IMR-90 (cell line): Measurements from ENCODE around the gene RGSL1. TPM values are rescaled to one million over a fixed set of nuclear protein-coding genes. Genes with fewer than 3 reads are reported as not detected.

Experiments
- ATAC-seq: fragments of 200-7000 bp; cut with Tn5 transposase; 2 replicates; pipeline ENCODE4 v1.9.1; 2020; ENCODE audit warnings: low read depth, mild to moderate bottlenecking, moderate library complexity
- BruUV-seq: library from RNA; stranded (reverse); fragments of 400-500 nt; replicated peaks from 2 replicates; lab custom pipeline; 2021; lab: Mats Ljungman, UMichigan
- CTCF ChIA-PET: fragments of 300-600 bp; formaldehyde crosslinking; extraction: SDS; loops from one replicate; lab custom pipeline; 2021; ENCODE audit warnings: antibody characterized with exemption; lab: Yijun Ruan, JAX
- POLR2A ChIA-PET: fragments of 300-600 bp; sonication (Branson Sonifier 250); formaldehyde crosslinking; loops from one replicate; lab custom pipeline; 2022; ENCODE audit warnings: antibody characterized with exemption; ENCODE audit not compliant: unreplicated experiment; lab: Charles Lee
- DNase-seq: peaks from one replicate; pipeline ENCODE4 v3.0.0; 2013
- H2AFZ ChIP-seq: replicated peaks from 2 replicates; pipeline ENCODE3; 2013; ENCODE audit warnings: low read length, mild to moderate bottlenecking; ENCODE audit not compliant: poor library complexity
- H2AK5ac ChIP-seq: 2 replicates; pipeline ENCODE4 v1.6.1; 2013; ENCODE audit warnings: low read depth, low read length, inconsistent platforms
- H2AK9ac ChIP-seq: replicated peaks from 2 replicates; pipeline ENCODE3; 2013; ENCODE audit warnings: mild to moderate bottlenecking, low read depth, low read length, moderate library complexity; ENCODE audit not compliant: poor library complexity
- H2BK120ac ChIP-seq: 2 replicates; pipeline ENCODE4 v1.6.1; 2013; ENCODE audit warnings: low read depth, low read length, inconsistent platforms
- H2BK15ac ChIP-seq: 3 replicates; pipeline ENCODE4 v1.6.1; 2013; ENCODE audit warnings: low read depth, low read length, inconsistent platforms
- H2BK20ac ChIP-seq: 2 replicates; pipeline ENCODE4 v1.6.1; 2013; ENCODE audit warnings: low read depth, mild to moderate bottlenecking, inconsistent platforms, low read length, moderate library complexity
- H2BK5ac ChIP-seq: 2 replicates; pipeline ENCODE4 v1.6.1; 2013; ENCODE audit warnings: mild to moderate bottlenecking, low read depth, low read length, inconsistent platforms; ENCODE audit not compliant: poor library complexity, severe bottlenecking
- H3K14ac ChIP-seq: replicated peaks from 2 replicates; pipeline ENCODE4 v1.6.1; 2013; ENCODE audit warnings: low read depth, low read length, inconsistent platforms
- H3K18ac ChIP-seq: 2 replicates; pipeline ENCODE4 v1.6.1; 2013; ENCODE audit warnings: low read depth, low read length, control low read depth
- H3K23ac ChIP-seq: 2 replicates; pipeline ENCODE4 v1.6.1; 2013; ENCODE audit warnings: low read depth, low read length, inconsistent platforms
- H3K27ac ChIP-seq: 2 replicates; pipeline ENCODE4 v1.5.1; 2013; ENCODE audit warnings: mild to moderate bottlenecking, control low read depth, low read length; ENCODE audit not compliant: insufficient read depth
- H3K27me3 ChIP-seq: 2 replicates; pipeline ENCODE4 v1.6.1; 2013; ENCODE audit warnings: low read length; ENCODE audit not compliant: control insufficient read depth, insufficient read depth
- H3K36me3 ChIP-seq: 2 replicates; pipeline ENCODE4 v1.6.1; 2013; ENCODE audit warnings: low read length, mixed read lengths; ENCODE audit not compliant: control insufficient read depth, insufficient read depth
- H3K4ac ChIP-seq: 2 replicates; pipeline ENCODE4 v1.6.1; 2013; ENCODE audit warnings: low read depth, low read length, inconsistent platforms
- H3K4me1 ChIP-seq: 2 replicates; pipeline ENCODE4 v1.6.1; 2013; ENCODE audit warnings: low read length, mixed read lengths; ENCODE audit not compliant: control insufficient read depth, insufficient read depth
- H3K4me2 ChIP-seq: 2 replicates; pipeline ENCODE4 v1.6.1; 2013; ENCODE audit warnings: low read depth, mild to moderate bottlenecking, control low read depth, low read length, moderate library complexity
- H3K4me3 ChIP-seq: 2 replicates; pipeline ENCODE4 v1.5.1; 2013; ENCODE audit warnings: low read depth, mild to moderate bottlenecking, control low read depth, low read length, moderate library complexity; ENCODE audit not compliant: insufficient read depth
- H3K56ac ChIP-seq: 2 replicates; pipeline ENCODE4 v1.6.1; 2013; ENCODE audit warnings: low read length, inconsistent platforms; ENCODE audit not compliant: insufficient read depth; ENCODE audit errors: extremely low read depth
- H3K79me1 ChIP-seq, 2 experiments: 2 replicates each; pipeline ENCODE4 v1.6.1; 2013; ENCODE audit warnings: low read length in 2 of 2, inconsistent platforms in 1 of 2, low read depth in 1 of 2
- H3K9ac ChIP-seq: 2 replicates; pipeline ENCODE4 v1.6.1; 2013; ENCODE audit warnings: low read depth, low read length, control low read depth
- H3K9me1 ChIP-seq: 2 replicates; pipeline ENCODE4 v1.6.1; 2013; ENCODE audit warnings: low read length, inconsistent platforms; ENCODE audit not compliant: insufficient read depth
- H3K9me3 ChIP-seq: 2 replicates; pipeline ENCODE4 v1.6.1; 2013; ENCODE audit warnings: low read length; ENCODE audit not compliant: control insufficient read depth, insufficient read depth
- H4K20me1 ChIP-seq: 2 replicates; pipeline ENCODE4 v1.6.1; 2013; ENCODE audit warnings: low read length, inconsistent platforms; ENCODE audit not compliant: insufficient read depth
- H4K5ac ChIP-seq: 2 replicates; pipeline ENCODE4 v1.6.1; 2013; ENCODE audit warnings: mild to moderate bottlenecking, low read depth, low read length, control low read depth
- H4K8ac ChIP-seq, 2 experiments: 2 replicates each; pipeline ENCODE4 v1.6.1; 2013; ENCODE audit warnings: low read depth in 2 of 2, low read length in 2 of 2, control low read depth in 1 of 2, inconsistent platforms in 1 of 2
- H4K91ac ChIP-seq: 2 replicates; pipeline ENCODE4 v1.6.1; 2013; ENCODE audit warnings: low read depth, low read length, inconsistent platforms; ENCODE audit not compliant: insufficient read depth
- CHD1 ChIP-seq: IDR thresholded peaks from 2 replicates; pipeline ENCODE4 v1.6.1; 2012; ENCODE audit warnings: low read depth, low read length, improper control_type of control experiment
- FOS ChIP-seq: fragments of 150-350 bp; IDR thresholded peaks from 2 replicates; pipeline ENCODE4 v1.6.1; 2016; ENCODE audit warnings: low read depth, low read length
- MAFK ChIP-seq: IDR thresholded peaks from 2 replicates; pipeline ENCODE4 v1.6.1; 2012; ENCODE audit warnings: low read depth, low read length, improper control_type of control experiment
- MAZ ChIP-seq: IDR thresholded peaks from 2 replicates; pipeline ENCODE4 v1.6.1; 2012; ENCODE audit warnings: low read depth, mild to moderate bottlenecking, low read length, improper control_type of control experiment, moderate library complexity, borderline replicate concordance
- MXI1 ChIP-seq: IDR thresholded peaks from 2 replicates; pipeline ENCODE4 v1.6.1; 2012; ENCODE audit warnings: low read depth, mild to moderate bottlenecking, low read length, moderate library complexity, borderline replicate concordance
- dilution Hi-C: fragments of 300-500 bp; cut with HindIII; formaldehyde crosslinking; loops from one replicate; pipeline ENCODE4 v1.14.3; 2018; ENCODE audit warnings: low sequenced_read_pairs; ENCODE audit not compliant: unreplicated experiment
- in situ Hi-C: fragments of 300-500 bp; cut with MboI; formaldehyde crosslinking; loops from 3 replicates; pipeline ENCODE4 v1.14.3; 2019; ENCODE audit warnings: low sequenced_read_pairs, inconsistent platforms, mixed read lengths
- intact Hi-C: fragments of 100-400 bp; cut with micrococcal nuclease; formaldehyde crosslinking; loops from 2 replicates; pipeline ENCODE4 v1.10.0; 2022
- polyA plus RNA-seq, 3 experiments: library from polyadenylated mRNA; depleted of rRNA; stranded (reverse); fragments of >200 nt; gene quantifications; 2 replicates each; pipeline ENCODE4 v1.2.3, GENCODE V29; 2012; ENCODE audit warnings: low replicate concordance in 1 of 3
- total RNA-seq: library from RNA; depleted of rRNA; stranded (reverse); fragments of >200 nt; gene quantifications from 2 replicates; pipeline ENCODE4 v1.2.3, GENCODE V29; 2012
- TF ChIP-seq, protein P1 (sequence below): fragments of 150-350 bp; IDR thresholded peaks from 2 replicates; pipeline ENCODE4 v1.6.1; 2017; ENCODE audit warnings: mild to moderate bottlenecking, antibody characterized with exemption, low read length, low read depth
- TF ChIP-seq, protein P2 (sequence below): fragments of 150-350 bp; IDR thresholded peaks from 2 replicates; pipeline ENCODE4 v1.6.1; 2016; ENCODE audit warnings: low read depth, mild to moderate bottlenecking, low read length, moderate library complexity, borderline replicate concordance
- TF ChIP-seq, protein P3 (sequence below): conservative IDR thresholded peaks from 2 replicates; pipeline ENCODE4 v1.5.1; 2012; ENCODE audit warnings: mild to moderate bottlenecking, low read depth, low read length, improper control_type of control experiment

Gene RGSL1
- total and polyA plus RNA-seq, 2 of the 4 experiments (the other 2 are of a cell fraction): not detected

DNA sequence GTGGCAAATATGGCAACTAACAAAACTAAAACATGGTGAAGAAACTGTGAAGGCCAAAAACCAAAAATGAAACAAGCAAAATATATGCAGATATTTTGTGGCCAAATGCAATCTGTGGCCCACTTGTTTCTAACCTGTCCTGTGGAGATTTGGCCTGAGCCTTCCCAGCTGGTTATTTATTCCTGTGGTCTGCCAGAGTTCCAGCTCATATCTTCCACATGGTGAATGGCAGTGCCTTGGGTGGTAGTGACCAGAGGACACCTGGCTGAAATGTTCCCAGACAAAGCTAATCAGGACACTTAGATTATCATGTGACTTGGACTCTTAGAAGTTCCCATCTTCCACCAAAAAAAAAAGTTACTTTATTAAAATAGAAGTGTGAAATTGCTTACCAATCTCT is 99.4 kb downstream of the RGSL1 start:
- Histone ChIP-seq H3K4ac (no peak overlapping the region), H2AK5ac (no peak overlapping the region), H4K91ac (no peak overlapping the region), H2AFZ (no peak overlapping the region), H3K23ac (no peak overlapping the region), H4K8ac (no peak overlapping the region), H3K4me2 (no peak overlapping the region), H3K4me1 (no peaks in the 10 kb centered on the region), H4K20me1 (no peaks in the 10 kb centered on the region), H3K27ac (no peak overlapping the region), H2BK15ac (no peak overlapping the region), H2BK5ac (no peak overlapping the region), H3K56ac (no peak overlapping the region), H3K79me1 (no peaks in the 10 kb centered on the region), H2AK9ac (no peak overlapping the region), H3K9ac (no peak overlapping the region), H3K27me3 (no peaks in the 10 kb centered on the region; the same call in 1 of the 2 replicates), H3K9me1 (no peaks in the 10 kb centered on the region), H3K4me3 (no peak overlapping the region), H3K14ac (no peak overlapping the region), H3K9me3 (peaks cover 5% of the 10 kb centered on the region; the same call in 1 of the 2 replicates), H4K5ac (no peak overlapping the region), H3K36me3 (no peaks in the 10 kb centered on the region), H3K18ac (no peak overlapping the region), H2BK20ac (no peak overlapping the region), H2BK120ac (no peak overlapping the region)
- intact Hi-C loops: no loop called here
- DNase-seq (no peak), ATAC-seq (no peak)
- POLR2A ChIA-PET: no interaction called here
- TF ChIP-seq CHD1 (no peak), FOS (no peak), MAZ (no peak), MAFK (no peak), MXI1 (no peak)
- TF ChIP-seq, protein P1, sequence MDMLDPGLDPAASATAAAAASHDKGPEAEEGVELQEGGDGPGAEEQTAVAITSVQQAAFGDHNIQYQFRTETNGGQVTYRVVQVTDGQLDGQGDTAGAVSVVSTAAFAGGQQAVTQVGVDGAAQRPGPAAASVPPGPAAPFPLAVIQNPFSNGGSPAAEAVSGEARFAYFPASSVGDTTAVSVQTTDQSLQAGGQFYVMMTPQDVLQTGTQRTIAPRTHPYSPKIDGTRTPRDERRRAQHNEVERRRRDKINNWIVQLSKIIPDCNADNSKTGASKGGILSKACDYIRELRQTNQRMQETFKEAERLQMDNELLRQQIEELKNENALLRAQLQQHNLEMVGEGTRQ: no peak
- TF ChIP-seq, protein P2, sequence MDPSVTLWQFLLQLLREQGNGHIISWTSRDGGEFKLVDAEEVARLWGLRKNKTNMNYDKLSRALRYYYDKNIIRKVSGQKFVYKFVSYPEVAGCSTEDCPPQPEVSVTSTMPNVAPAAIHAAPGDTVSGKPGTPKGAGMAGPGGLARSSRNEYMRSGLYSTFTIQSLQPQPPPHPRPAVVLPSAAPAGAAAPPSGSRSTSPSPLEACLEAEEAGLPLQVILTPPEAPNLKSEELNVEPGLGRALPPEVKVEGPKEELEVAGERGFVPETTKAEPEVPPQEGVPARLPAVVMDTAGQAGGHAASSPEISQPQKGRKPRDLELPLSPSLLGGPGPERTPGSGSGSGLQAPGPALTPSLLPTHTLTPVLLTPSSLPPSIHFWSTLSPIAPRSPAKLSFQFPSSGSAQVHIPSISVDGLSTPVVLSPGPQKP: no peak
- TF ChIP-seq, protein P3, sequence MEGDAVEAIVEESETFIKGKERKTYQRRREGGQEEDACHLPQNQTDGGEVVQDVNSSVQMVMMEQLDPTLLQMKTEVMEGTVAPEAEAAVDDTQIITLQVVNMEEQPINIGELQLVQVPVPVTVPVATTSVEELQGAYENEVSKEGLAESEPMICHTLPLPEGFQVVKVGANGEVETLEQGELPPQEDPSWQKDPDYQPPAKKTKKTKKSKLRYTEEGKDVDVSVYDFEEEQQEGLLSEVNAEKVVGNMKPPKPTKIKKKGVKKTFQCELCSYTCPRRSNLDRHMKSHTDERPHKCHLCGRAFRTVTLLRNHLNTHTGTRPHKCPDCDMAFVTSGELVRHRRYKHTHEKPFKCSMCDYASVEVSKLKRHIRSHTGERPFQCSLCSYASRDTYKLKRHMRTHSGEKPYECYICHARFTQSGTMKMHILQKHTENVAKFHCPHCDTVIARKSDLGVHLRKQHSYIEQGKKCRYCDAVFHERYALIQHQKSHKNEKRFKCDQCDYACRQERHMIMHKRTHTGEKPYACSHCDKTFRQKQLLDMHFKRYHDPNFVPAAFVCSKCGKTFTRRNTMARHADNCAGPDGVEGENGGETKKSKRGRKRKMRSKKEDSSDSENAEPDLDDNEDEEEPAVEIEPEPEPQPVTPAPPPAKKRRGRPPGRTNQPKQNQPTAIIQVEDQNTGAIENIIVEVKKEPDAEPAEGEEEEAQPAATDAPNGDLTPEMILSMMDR: no peak
- in situ Hi-C loops: no loop called here
- CTCF ChIA-PET: no interaction called here
- dilution Hi-C loops: no loop called here
- BruUV-seq: no TSS peak
